Measurements from ENCODE around the gene TMEM126B. TPM values are rescaled to one million over a fixed set of nuclear protein-coding genes. Genes with fewer than 3 reads are reported as not detected.

Gene TMEM126B
- total and polyA plus RNA-seq, 2 of the 13 experiments (the other 11 are each of a cell fraction or from before 2014, with no cell fraction given) = 33.6 to 54.8 TPM

- TF ChIP-seq ZNF724P (CRISPR knock-in tag; IDR thresholded peaks at IDR 0.05; ENCODE audit: borderline replicate concordance) (peak; percentile 23; the same call in 1 of the 2 replicates), ZNF343 (CRISPR knock-in tag; IDR thresholded peaks at IDR 0.05) (no peak), GMEB1 (CRISPR knock-in tag; IDR thresholded peaks at IDR 0.05; ENCODE audit: borderline replicate concordance) (peak; percentile 88), RBFOX2 (IDR thresholded peaks at IDR 0.05; ENCODE audit: low read depth, low read length) (peak; percentile 94), ZHX1 (CRISPR knock-in tag; IDR thresholded peaks at IDR 0.05; ENCODE audit: low read depth) (0 out of 2 replicates have a peak, but pooled peaks have one; percentile 32), CENPT (CRISPR knock-in tag; IDR thresholded peaks at IDR 0.05; ENCODE audit: low read depth) (0 out of 2 replicates have a peak, but pooled peaks have one; percentile 45), ZNF570 (CRISPR knock-in tag; IDR thresholded peaks at IDR 0.05; ENCODE audit: borderline replicate concordance) (0 out of 2 replicates have a peak, but pooled peaks have one; percentile 76), TARDBP (CRISPR knock-in tag; IDR thresholded peaks at IDR 0.05) (no peak), SSRP1 (CRISPR knock-in tag; IDR thresholded peaks at IDR 0.05) (no peak), CEBPZ (IDR thresholded peaks at IDR 0.05; ENCODE audit: low read length) (no peak), JARID2 (CRISPR knock-in tag; IDR thresholded peaks at IDR 0.05; ENCODE audit: insufficient replicate concordance) (no peak), ZBTB26 (CRISPR knock-in tag; IDR thresholded peaks at IDR 0.05; ENCODE audit: borderline replicate concordance) (peak; percentile 56; the same call in 1 of the 2 replicates), ZBTB2 (CRISPR knock-in tag; IDR thresholded peaks at IDR 0.05; ENCODE audit: low read depth) (no peak), HNF1B (CRISPR knock-in tag; IDR thresholded peaks at IDR 0.05) (peak; percentile 89)
Observed at GRCh38 chr11:85664615-85665481, 36.5 kb downstream of the TMEM126B start, which contains the start of gene CREBZF (continued).
